ENCODE data around the gene KLRC4. TPM values are rescaled to one million over a fixed set of nuclear protein-coding genes. Genes with fewer than 3 reads are reported as not detected.
A peak's percentile ranks its signal among the peaks of the same experiment; 100 is the strongest.
"Not testable (repeated sequence)": the region's sequence is repeated elsewhere in the genome, so short reads cannot be mapped to it uniquely, and the experiment has no call there.

The KLRC4 gene
- total and polyA plus RNA-seq, 4 donors = 0.51 to 0.78 (median 0.56) TPM; not detected in 1

DNA sequence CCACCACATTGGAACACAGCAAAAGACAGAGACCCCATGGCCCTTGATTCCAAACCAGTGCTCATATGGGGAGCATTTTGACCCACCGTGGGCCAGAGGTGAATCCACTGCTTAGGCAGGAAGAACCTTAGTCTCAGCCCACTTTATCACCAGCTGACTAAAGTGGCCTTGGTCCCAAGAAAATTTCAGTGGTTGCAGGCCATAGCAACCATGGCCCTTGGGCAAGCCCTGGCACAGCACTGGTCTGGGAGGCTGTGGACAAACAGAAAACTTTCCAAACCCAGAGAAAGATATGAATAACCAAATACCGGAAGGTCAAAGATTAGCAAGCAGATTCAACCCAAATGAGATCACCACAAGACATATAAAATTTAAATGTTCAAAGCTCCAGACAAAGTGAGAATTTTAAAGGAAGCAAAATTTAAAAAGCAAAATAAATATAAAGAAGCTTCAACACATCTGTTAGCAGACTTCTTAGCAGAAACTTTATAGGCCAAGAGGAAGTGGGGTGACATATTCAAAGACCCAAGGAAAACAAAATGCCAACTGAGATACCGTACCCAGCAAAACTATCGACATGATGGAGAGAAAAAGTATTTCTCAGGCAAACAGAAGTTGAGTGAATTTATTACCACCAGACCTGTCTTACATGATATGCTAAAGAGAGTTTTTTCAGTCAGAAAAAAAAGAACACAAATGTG is 27.5 kb downstream of the KLRC4 start:
- 61 to 69% methylated on average over 4 of the region's 4 CpGs for WGBS, 2 donors
- no peak for ATAC-seq (ENCODE audit: low FRiP score)
- no peak overlapping the region for H3K4me3 ChIP-seq (ENCODE audit: low read length in 2 of 2)
- H3K9me3 ChIP-seq (ENCODE audit: control insufficient read depth, low read length) = no peaks in the 10 kb centered on the region
- H3K27ac ChIP-seq (ENCODE audit: low read depth in 1 of 2, low read length in 2 of 2) = no peak overlapping the region
- H3K4me1 ChIP-seq (ENCODE audit: control insufficient read depth in 1 of 2, insufficient read depth in 2 of 2, low read length in 2 of 2) = no peaks in the 10 kb centered on the region
- intact Hi-C loops (cut with DNase I) = no loop called here
- no peak for DNase-seq
- H3K27me3 ChIP-seq (ENCODE audit: control insufficient read depth in 1 of 2, insufficient read depth in 2 of 2, low read length in 1 of 2) = no peaks in the 10 kb centered on the region
- no peaks in the 10 kb centered on the region for H3K36me3 ChIP-seq (ENCODE audit: control insufficient read depth in 1 of 2, insufficient read depth in 2 of 2, low read length in 1 of 2)

DNA sequence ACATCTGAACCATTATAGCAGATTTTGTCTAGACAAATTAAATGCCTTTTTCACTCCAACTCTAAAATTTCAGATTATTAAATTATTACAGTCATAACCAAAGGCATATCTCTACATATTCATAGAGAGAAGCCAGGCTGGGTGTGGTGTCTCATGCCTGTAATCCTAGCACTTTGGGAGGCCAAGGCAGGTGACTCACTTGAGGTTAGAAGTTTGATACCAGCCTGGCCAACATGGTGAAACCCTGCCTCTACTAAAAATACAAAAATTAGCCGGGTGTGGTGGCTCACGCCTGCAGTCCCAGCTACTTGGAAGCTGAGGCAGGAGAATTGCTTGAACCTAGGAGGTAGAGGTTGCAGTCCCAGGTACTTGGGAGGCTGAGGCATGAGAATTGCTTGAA is 30.8 kb downstream of the KLRC4 start:
- intact Hi-C loops (cut with DNase I); H3K9me3 ChIP-seq (ENCODE audit: control insufficient read depth, low read length); DNase-seq; H3K4me3 ChIP-seq (ENCODE audit: low read length in 2 of 2); H3K36me3 ChIP-seq (ENCODE audit: control insufficient read depth in 1 of 2, insufficient read depth in 2 of 2, low read length in 1 of 2); ATAC-seq (ENCODE audit: low FRiP score); H3K27ac ChIP-seq (ENCODE audit: low read depth in 1 of 2, low read length in 2 of 2); H3K4me1 ChIP-seq (ENCODE audit: control insufficient read depth in 1 of 2, insufficient read depth in 2 of 2, low read length in 2 of 2); H3K27me3 ChIP-seq (ENCODE audit: control insufficient read depth in 1 of 2, insufficient read depth in 2 of 2, low read length in 1 of 2): not testable (repeated sequence)
- 82 to 85% methylated on average over 2 of the region's 2 CpGs for WGBS, 2 donors

DNA sequence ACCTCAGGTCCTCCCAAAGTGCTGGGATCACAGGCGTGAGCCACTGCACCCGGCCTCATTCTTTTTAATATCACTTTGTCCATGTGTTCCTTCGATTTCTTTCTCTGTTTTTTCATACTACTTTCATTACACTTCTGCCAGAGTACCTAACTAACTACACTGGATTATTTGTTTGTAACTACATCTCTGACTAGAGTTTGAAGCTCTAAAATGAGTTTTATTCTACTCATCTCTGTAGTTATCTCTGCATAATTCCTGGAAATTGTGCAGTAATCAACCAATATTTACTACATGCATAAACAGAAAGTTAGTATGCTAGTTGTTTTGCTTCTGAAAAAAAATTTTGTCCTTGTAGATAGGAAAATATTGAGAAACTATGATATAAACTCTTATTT is 34.9 kb downstream of the KLRC4 start:
- Histone ChIP-seq H3K4me3 (ENCODE audit: low read length in 2 of 2) (no peak overlapping the region), H3K9me3 (ENCODE audit: control insufficient read depth, low read length) (no peaks in the 10 kb centered on the region), H3K36me3 (ENCODE audit: control insufficient read depth in 1 of 2, insufficient read depth in 2 of 2, low read length in 1 of 2) (no peaks in the 10 kb centered on the region), H3K27ac (ENCODE audit: low read depth in 1 of 2, low read length in 2 of 2) (no peak overlapping the region), H3K27me3 (ENCODE audit: control insufficient read depth in 1 of 2, insufficient read depth in 2 of 2, low read length in 1 of 2) (no peaks in the 10 kb centered on the region), H3K4me1 (ENCODE audit: control insufficient read depth in 1 of 2, insufficient read depth in 2 of 2, low read length in 2 of 2) (no peaks in the 10 kb centered on the region)
- DNase-seq (no peak), ATAC-seq (ENCODE audit: low FRiP score) (no peak)
- intact Hi-C loops (cut with DNase I) = no loop called here
- 90 to 91% methylated on average over 3 of the region's 3 CpGs for WGBS, 2 donors

DNA sequence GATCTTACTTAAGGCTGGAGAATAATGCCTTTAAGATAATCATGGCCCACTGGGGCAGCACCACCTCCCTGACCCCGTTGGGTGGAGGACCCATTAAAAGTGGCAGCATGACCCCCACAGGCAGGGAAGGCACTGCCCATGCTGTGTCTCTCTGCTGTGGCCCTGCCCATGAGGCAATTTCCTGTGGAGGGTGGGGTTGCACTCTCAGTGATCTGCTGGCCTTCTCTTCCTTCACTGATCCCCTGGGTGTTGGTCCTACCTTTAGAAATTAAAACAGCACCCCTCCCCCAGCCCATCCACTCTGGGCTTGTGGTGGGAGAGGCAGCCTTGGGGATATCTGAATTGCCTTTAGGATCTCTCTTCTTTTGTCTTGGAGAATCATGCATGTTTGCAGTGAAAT is 37.0 kb downstream of the KLRC4 start:
- no peaks in the 10 kb centered on the region for H3K9me3 ChIP-seq (ENCODE audit: control insufficient read depth, low read length)
- no peak overlapping the region for H3K27ac ChIP-seq (ENCODE audit: low read depth in 1 of 2, low read length in 2 of 2)
- no peak for DNase-seq
- no peaks in the 10 kb centered on the region for H3K36me3 ChIP-seq (ENCODE audit: control insufficient read depth in 1 of 2, insufficient read depth in 2 of 2, low read length in 1 of 2)
- H3K27me3 ChIP-seq (ENCODE audit: control insufficient read depth in 1 of 2, insufficient read depth in 2 of 2, low read length in 1 of 2) = no peaks in the 10 kb centered on the region
- intact Hi-C loops (cut with DNase I) = no loop called here
- no peaks in the 10 kb centered on the region for H3K4me1 ChIP-seq (ENCODE audit: control insufficient read depth in 1 of 2, insufficient read depth in 2 of 2, low read length in 2 of 2)
- ATAC-seq (ENCODE audit: low FRiP score) = peak; percentile 48
- 44 to 55% methylated on average over 1 of the region's 1 CpG for WGBS, 2 donors
- no peak overlapping the region for H3K4me3 ChIP-seq (ENCODE audit: low read length in 2 of 2)

DNA sequence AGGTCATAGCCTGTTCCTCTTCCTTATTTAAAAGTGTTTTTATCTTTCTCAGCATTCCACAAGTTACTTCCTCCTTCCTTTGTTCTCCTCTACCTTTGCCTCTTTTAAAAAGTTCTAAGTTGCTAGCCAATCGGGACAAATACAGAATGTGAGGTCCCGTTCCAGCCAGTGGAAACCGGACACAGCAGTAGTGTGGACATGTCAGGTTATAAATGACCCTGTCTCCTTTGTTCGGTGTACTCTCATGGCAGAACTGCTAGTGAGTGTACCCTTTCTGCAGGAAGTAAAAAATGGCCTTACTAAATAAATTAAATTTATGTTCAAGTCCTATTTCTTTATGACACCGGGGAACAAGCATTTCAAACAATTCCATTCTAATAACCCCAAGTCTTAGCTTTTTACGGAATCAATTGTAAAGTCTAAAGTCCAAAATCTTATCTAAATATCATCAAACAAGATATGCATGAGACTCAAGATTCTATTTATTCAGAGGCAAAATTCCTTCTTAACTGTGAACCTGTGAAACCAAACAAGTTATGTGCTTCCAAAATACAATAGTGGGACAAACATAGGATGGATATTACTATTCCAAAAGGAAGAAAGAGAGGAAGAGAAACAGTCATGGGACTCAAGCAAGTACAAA is 37.5 kb downstream of the KLRC4 start:
- H3K4me1 ChIP-seq (ENCODE audit: control insufficient read depth in 1 of 2, insufficient read depth in 2 of 2, low read length in 2 of 2); H3K27me3 ChIP-seq (ENCODE audit: control insufficient read depth in 1 of 2, insufficient read depth in 2 of 2, low read length in 1 of 2); ATAC-seq (ENCODE audit: low FRiP score); H3K4me3 ChIP-seq (ENCODE audit: low read length in 2 of 2); intact Hi-C loops (cut with DNase I); H3K27ac ChIP-seq (ENCODE audit: low read depth in 1 of 2, low read length in 2 of 2); H3K9me3 ChIP-seq (ENCODE audit: control insufficient read depth, low read length); DNase-seq; H3K36me3 ChIP-seq (ENCODE audit: control insufficient read depth in 1 of 2, insufficient read depth in 2 of 2, low read length in 1 of 2): not testable (repeated sequence)
- WGBS, 2 donors = 57 to 66% methylated on average over 6 of the region's 6 CpGs

DNA sequence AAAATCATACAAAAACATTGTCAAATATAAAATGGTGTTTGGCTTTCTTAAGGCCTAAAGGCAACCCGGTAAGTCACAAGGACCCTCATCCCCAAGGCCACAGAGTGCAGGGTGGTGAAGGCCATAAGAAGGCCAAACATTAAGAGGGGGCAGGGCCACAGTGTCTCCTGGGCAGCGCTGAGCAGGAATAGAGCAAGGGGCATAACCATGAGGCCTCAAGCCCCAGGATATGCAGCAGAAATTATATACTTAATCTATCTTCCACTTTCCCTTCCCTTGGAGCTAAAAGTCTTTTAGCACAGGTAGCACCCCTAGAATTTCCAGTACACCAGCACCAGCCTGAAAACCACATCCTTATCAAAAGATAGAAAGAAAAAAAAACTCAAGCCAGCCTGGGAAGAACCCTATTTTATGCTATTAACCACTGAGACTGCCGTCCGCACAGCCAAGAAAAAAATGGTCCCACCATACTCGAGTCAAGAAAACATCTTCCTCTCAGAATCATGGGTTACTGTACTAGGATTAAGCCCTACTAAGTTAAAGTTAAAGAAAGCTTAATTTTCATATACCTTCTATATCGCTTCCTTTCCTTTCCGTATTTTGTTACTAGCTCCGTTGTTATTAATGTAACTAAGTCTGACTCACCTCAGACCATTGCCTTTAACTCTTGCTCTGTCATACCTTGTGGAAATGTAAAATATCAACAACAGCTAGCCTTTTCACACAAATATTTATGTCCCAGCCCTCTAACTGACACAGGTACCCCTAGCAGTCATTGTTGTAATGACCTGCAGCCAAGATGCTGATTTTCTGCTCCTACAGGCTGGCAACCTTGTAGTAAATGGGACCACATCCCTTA is 39.8 kb downstream of the KLRC4 start:
- whole genome bisulfite sequencing, 2 donors = 89 to 90% methylated on average over 8 of the region's 8 CpGs
- intact Hi-C loops (cut with DNase I) = loop anchor here in 1 of 2 donors (10.0 kb wide), 1 partner anchor 155 kb away; the partner anchor contains the start of gene GABARAPL1

DNA sequence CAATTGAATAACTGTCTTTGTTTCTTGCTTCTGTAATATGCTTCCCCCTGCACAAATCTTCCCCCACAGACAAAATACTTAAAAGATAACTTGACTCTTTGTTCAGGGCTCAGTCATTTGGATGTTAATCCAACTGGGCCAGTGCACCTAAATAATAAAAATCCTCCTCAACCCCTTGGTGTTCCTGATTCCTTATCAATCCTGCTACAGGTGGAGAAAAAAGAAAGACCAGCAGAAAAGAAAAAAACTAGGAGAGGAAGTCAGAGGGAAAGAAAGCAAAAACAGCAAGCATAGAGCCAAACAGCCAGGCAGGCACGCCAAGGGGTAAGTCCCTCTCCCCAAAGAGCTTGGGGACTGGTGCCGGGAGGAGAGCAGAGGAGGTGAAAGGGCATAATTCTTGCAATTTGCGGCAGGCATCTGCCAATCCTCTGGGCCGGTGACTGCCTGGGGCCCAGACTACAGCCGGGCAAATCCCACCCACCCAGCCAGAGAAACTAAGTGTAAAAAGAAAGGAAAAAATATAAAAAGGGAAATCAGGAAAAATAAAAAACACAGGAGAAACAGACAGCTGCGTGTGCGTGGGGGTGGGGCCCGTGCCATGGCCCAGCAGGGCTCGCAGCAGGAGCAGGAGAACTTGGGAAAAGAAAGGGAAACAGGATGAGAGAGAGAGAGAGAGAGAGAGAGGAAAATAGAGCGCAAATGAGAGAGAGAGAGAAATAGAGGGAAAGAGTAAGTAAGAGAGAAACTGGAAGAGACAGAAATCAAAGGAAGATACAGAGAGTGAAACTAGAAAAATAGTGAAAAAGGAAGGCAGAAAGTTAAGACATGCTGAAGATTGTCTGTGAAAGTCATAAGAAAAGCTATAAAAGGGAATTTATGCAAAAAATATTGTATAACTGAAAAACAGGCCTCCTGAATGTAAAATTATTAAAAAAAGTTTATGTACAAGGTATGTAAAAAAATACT is 41.1 kb downstream of the KLRC4 start:
- Histone ChIP-seq H3K27me3 (ENCODE audit: control insufficient read depth in 1 of 2, insufficient read depth in 2 of 2, low read length in 1 of 2) (no peaks in the 10 kb centered on the region), H3K4me1 (ENCODE audit: control insufficient read depth in 1 of 2, insufficient read depth in 2 of 2, low read length in 2 of 2) (no peaks in the 10 kb centered on the region), H3K36me3 (ENCODE audit: control insufficient read depth in 1 of 2, insufficient read depth in 2 of 2, low read length in 1 of 2) (no peaks in the 10 kb centered on the region), H3K27ac (ENCODE audit: low read depth in 1 of 2, low read length in 2 of 2) (no peak overlapping the region), H3K9me3 (ENCODE audit: control insufficient read depth, low read length) (no peaks in the 10 kb centered on the region), H3K4me3 (ENCODE audit: low read length in 2 of 2) (no peak overlapping the region)
- intact Hi-C loops (cut with DNase I) = loop anchor here in 1 of 2 donors (10.0 kb wide), 1 partner anchor 154 kb away; the partner anchor contains the start of gene GABARAPL1
- WGBS, 2 donors = 56 to 90% methylated on average over 10 of the region's 10 CpGs
- DNase-seq (no peak), ATAC-seq (ENCODE audit: low FRiP score) (no peak)

More for the DNA sequence above, 39.8 kb downstream of the KLRC4 start:
- H3K4me3 ChIP-seq (ENCODE audit: low read length in 2 of 2) = no peak overlapping the region
- H3K4me1 ChIP-seq (ENCODE audit: control insufficient read depth in 1 of 2, insufficient read depth in 2 of 2, low read length in 2 of 2) = no peaks in the 10 kb centered on the region
- H3K27me3 ChIP-seq (ENCODE audit: control insufficient read depth in 1 of 2, insufficient read depth in 2 of 2, low read length in 1 of 2) = no peaks in the 10 kb centered on the region
- no peaks in the 10 kb centered on the region for H3K9me3 ChIP-seq (ENCODE audit: control insufficient read depth, low read length)
- no peak for DNase-seq
- ATAC-seq (ENCODE audit: low FRiP score) = no peak
- H3K36me3 ChIP-seq (ENCODE audit: control insufficient read depth in 1 of 2, insufficient read depth in 2 of 2, low read length in 1 of 2) = no peaks in the 10 kb centered on the region
- no peak overlapping the region for H3K27ac ChIP-seq (ENCODE audit: low read depth in 1 of 2, low read length in 2 of 2)

DNA sequence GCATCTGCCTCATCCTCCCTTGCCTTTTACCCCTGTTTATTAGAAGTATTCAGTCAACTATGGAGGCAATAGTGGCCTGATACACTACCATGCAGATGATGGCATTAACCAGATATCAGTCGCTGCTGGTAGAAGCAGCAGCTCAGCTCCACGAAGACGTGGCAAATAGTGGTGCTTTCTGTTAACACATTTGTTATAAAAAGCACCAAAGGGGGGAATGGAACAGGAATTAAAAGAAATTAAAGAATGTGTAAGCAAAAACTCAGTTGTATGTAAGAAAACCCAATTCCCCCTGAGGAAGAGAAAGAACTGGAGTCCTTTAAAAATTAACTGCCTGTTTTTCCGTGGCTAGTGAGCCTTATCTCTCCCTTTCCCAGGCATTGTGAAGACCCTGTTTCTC is 41.8 kb downstream of the KLRC4 start:
- not testable (repeated sequence) for DNase-seq; H3K9me3 ChIP-seq (ENCODE audit: control insufficient read depth, low read length); H3K27me3 ChIP-seq (ENCODE audit: control insufficient read depth in 1 of 2, insufficient read depth in 2 of 2, low read length in 1 of 2); H3K27ac ChIP-seq (ENCODE audit: low read depth in 1 of 2, low read length in 2 of 2); H3K4me1 ChIP-seq (ENCODE audit: control insufficient read depth in 1 of 2, insufficient read depth in 2 of 2, low read length in 2 of 2); H3K4me3 ChIP-seq (ENCODE audit: low read length in 2 of 2); H3K36me3 ChIP-seq (ENCODE audit: control insufficient read depth in 1 of 2, insufficient read depth in 2 of 2, low read length in 1 of 2); ATAC-seq (ENCODE audit: low FRiP score)
- intact Hi-C loops (cut with DNase I) = loop anchor here in 1 of 2 donors (10.0 kb wide), 1 partner anchor 153 kb away; the partner anchor contains the start of gene GABARAPL1
- 70 to 73% methylated on average over 4 of the region's 4 CpGs for WGBS, 2 donors

All from aorta (tissue), 5 donors.